Measurements from ENCODE around the gene CEP85L.

DNA sequence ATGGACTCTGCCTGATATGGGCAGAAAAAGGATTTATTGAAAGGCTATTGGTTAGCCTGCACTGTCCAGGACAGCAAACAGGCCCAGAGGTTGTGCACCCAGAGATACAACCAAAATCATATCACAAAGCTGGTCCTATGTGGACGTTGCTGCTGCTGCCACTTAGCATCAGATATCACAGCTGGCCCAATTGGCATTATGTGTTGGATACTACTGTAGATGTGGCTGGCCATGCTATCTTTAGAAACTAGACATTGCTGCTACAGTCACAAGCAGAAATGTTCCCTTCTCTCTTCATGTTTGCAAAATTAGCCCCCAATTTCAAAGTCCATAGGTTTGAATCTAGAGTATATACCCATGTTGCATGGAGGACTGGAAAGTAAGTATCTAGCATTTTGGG lies 42.2 kb upstream of the CEP85L start:
- TF ChIP-seq POLR2AphosphoS5 (IDR thresholded peaks at IDR 0.05; ENCODE audit: borderline replicate concordance, low read depth, low read length) = no peak
- TF ChIP-seq EZH2 (IDR thresholded peaks at IDR 0.05) = no peak
